Fibroblast of lung (primary cell): ENCODE data around the gene RALGAPB. TPM values are rescaled to one million over a fixed set of nuclear protein-coding genes. Genes with fewer than 3 reads are reported as not detected.

Experiments
- DNase-seq, 2 donors: peaks; one replicate each; pipeline versions ENCODE4 v3.0.0 to v3.0.0-alpha.2; 2010; ENCODE audit warnings: low read depth in 2 of 2
- H2AFZ ChIP-seq: 2 replicates; pipeline ENCODE4 v1.5.1; 2012; ENCODE audit warnings: low read length, control low read depth, inconsistent platforms
- H3K27ac ChIP-seq: 2 replicates; pipeline ENCODE4 v1.5.1; 2011; ENCODE audit warnings: low read length, control low read depth; ENCODE audit not compliant: insufficient read depth
- H3K27me3 ChIP-seq: 2 replicates; pipeline ENCODE4 v1.5.1; 2011; ENCODE audit warnings: mild to moderate bottlenecking, low read length; ENCODE audit not compliant: control insufficient read depth, insufficient read depth
- H3K36me3 ChIP-seq: 2 replicates; pipeline ENCODE4 v1.5.1; 2011; ENCODE audit warnings: low read length; ENCODE audit not compliant: control insufficient read depth, insufficient read depth
- H3K4me1 ChIP-seq: 2 replicates; pipeline ENCODE4 v1.5.1; 2011; ENCODE audit warnings: low read length; ENCODE audit not compliant: control insufficient read depth, insufficient read depth; ENCODE audit errors: extremely low read depth
- H3K4me2 ChIP-seq: 2 replicates; pipeline ENCODE4 v1.5.1; 2011; ENCODE audit warnings: low read length, control low read depth; ENCODE audit not compliant: insufficient read depth; ENCODE audit errors: extremely low read depth
- H3K4me3 ChIP-seq, 4 experiments: fragments of 200-600 bp in 1 of 4; sonication (generic) in 1 of 4; replicated peaks in 1 of 4; 2 replicates each; pipeline ENCODE4 v1.5.1; 2011 to 2016; ENCODE audit warnings: low read length in 4 of 4, low read depth in 3 of 4, mild to moderate bottlenecking in 3 of 4, control low read depth in 2 of 4, inconsistent platforms in 1 of 4, mixed read lengths in 1 of 4; ENCODE audit not compliant: insufficient read depth in 1 of 4; ENCODE audit errors: control extremely low read depth in 1 of 4
- H3K79me2 ChIP-seq: 2 replicates; pipeline ENCODE4 v1.5.1; 2012; ENCODE audit warnings: mild to moderate bottlenecking, low read length, inconsistent platforms; ENCODE audit not compliant: control insufficient read depth, insufficient read depth
- H3K9ac ChIP-seq: 2 replicates; pipeline ENCODE4 v1.5.1; 2011; ENCODE audit warnings: mild to moderate bottlenecking, low read length, control low read depth; ENCODE audit not compliant: insufficient read depth
- H3K9me3 ChIP-seq: 2 replicates; pipeline ENCODE4 v1.5.1; 2012; ENCODE audit warnings: low read depth, low read length; ENCODE audit not compliant: control insufficient read depth, insufficient read depth
- H4K20me1 ChIP-seq: 2 replicates; pipeline ENCODE4 v1.5.1; 2011; ENCODE audit warnings: low read length; ENCODE audit not compliant: control insufficient read depth, insufficient read depth; ENCODE audit errors: extremely low read depth
- EZH2 ChIP-seq: IDR thresholded peaks from 2 replicates; pipeline ENCODE4 v1.5.1; 2012; ENCODE audit warnings: low read length, control low read depth, mild to moderate bottlenecking; ENCODE audit errors: missing control alignments
- polyA plus RNA-seq, 2 donors: library from polyadenylated mRNA; depleted of rRNA in 1 of 2; stranded (reverse) in 1 of 2; unstranded in 1 of 2; fragments of >200 nt; gene quantifications; 2 replicates each; pipeline ENCODE4 v1.2.1, GENCODE V29; 2011 to 2012; ENCODE audit warnings: missing spikeins in 1 of 2
- total RNA-seq: library from RNA; depleted of rRNA; stranded (reverse); fragments of >200 nt; gene quantifications from 2 replicates; pipeline ENCODE4 v1.2.1, GENCODE V29; 2014
- TF ChIP-seq, protein P1 (sequence below), 2 donors: IDR thresholded peaks in 1 of 2; conservative IDR thresholded peaks in 1 of 2; 1 replicate in 1 of 2; 2 replicates in 1 of 2; pipeline ENCODE4 v1.5.1; 2011 to 2012; ENCODE audit warnings: low read length in 2 of 2, control low read depth in 1 of 2, inconsistent platforms in 1 of 2, low read depth in 1 of 2, mild to moderate bottlenecking in 1 of 2

The RALGAPB gene
- total and polyA plus RNA-seq, 2 donors (not counting 1 experiment from before 2014, with no cell fraction given), result 19.5 to 31.4 TPM

DNA sequence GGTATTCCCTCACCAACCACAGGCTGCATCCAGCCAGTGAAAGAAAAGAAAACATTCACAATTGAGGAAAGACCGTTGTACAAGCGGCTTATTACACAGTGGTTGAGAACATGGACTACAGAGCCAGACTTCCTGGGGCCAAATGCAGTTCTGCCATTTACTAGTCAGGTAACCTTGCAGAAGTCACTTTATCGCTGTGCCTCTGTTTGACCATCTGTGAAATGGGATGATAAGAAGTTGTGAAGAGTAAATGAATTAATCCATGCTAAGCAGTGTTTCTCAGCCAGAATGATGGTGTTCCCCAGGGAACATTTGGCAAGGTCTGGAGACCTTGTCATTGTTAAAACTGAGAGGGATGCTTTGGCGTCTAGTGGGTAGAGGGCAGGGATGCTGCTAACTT lies 143.8 kb downstream of the RALGAPB start:
- Histone ChIP-seq H3K79me2 (no peaks in the 10 kb centered on the region), H3K27ac (no peak overlapping the region), H3K4me2 (no peak overlapping the region), H3K9ac (no peak overlapping the region), H3K36me3 (no peaks in the 10 kb centered on the region), H3K27me3 (peaks cover 9% of the 10 kb centered on the region), H4K20me1 (no peaks in the 10 kb centered on the region), H3K4me1 (no peaks in the 10 kb centered on the region), H3K4me3 (no peak overlapping the region), H2AFZ (no peak overlapping the region), H3K9me3 (no peaks in the 10 kb centered on the region)
- no peak for DNase-seq
- no peak for TF ChIP-seq EZH2
- TF ChIP-seq, protein P1, sequence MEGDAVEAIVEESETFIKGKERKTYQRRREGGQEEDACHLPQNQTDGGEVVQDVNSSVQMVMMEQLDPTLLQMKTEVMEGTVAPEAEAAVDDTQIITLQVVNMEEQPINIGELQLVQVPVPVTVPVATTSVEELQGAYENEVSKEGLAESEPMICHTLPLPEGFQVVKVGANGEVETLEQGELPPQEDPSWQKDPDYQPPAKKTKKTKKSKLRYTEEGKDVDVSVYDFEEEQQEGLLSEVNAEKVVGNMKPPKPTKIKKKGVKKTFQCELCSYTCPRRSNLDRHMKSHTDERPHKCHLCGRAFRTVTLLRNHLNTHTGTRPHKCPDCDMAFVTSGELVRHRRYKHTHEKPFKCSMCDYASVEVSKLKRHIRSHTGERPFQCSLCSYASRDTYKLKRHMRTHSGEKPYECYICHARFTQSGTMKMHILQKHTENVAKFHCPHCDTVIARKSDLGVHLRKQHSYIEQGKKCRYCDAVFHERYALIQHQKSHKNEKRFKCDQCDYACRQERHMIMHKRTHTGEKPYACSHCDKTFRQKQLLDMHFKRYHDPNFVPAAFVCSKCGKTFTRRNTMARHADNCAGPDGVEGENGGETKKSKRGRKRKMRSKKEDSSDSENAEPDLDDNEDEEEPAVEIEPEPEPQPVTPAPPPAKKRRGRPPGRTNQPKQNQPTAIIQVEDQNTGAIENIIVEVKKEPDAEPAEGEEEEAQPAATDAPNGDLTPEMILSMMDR (conservative IDR thresholded peaks at IDR 0.05 in 1 of 2, IDR thresholded peaks at IDR 0.05 in 1 of 2; ENCODE audit: low read depth in 1 of 2, low read length in 2 of 2), result no peak

DNA sequence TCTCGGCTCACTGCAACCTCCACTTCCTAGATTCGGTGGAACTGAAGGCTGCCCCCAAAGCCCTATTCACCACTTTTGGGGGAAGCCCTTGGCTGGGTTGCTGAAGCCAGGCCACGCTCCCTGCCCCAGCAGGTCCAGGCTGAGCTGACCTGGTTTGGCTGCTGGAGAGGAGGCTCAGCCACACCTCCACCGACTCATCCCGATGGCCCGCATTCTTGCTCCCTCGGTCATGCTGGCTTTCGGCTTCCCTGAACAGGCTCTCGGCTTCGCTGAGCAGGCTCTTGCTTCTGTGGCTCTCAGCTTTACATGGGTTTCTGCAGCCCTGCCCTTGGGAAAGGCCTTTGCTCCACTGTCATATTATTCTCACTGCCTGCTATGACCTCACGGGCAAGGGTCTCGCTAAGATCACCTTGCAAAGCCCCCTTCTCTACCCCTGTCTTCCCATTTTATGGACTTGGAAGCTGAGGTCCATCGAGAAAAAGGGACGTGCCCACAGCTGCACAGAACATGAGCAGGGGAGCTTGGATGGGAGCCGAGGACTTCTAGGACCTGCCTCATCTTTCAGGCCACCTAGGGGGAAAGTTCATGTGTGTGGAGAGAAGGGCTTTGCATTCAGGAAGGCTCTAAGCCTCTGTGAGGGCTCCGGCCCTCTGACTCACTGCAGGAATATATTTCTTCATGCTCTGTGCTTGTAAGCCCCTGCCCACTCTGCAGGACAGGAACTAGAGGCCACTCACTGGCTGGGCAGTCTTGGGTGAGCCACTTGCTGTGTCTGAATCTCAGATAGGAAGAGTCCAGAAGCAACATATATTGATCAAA lies 144.6 kb downstream of the RALGAPB start:
- Histone ChIP-seq H3K9me3 (no peaks in the 10 kb centered on the region), H3K27ac (no peak overlapping the region), H3K4me2 (no peak overlapping the region), H3K9ac (no peak overlapping the region), H4K20me1 (no peaks in the 10 kb centered on the region), H3K4me1 (no peaks in the 10 kb centered on the region), H3K36me3 (no peaks in the 10 kb centered on the region), H3K79me2 (no peaks in the 10 kb centered on the region), H2AFZ (no peak overlapping the region), H3K27me3 (peaks cover 9% of the 10 kb centered on the region), H3K4me3 (no peak overlapping the region)
- peak in 1 of 2 donors; percentile 79 for DNase-seq
- TF ChIP-seq, protein P1 (conservative IDR thresholded peaks at IDR 0.05 in 1 of 2, IDR thresholded peaks at IDR 0.05 in 1 of 2; ENCODE audit: low read depth in 1 of 2, low read length in 2 of 2), result no peak
- TF ChIP-seq EZH2, result no peak

DNA sequence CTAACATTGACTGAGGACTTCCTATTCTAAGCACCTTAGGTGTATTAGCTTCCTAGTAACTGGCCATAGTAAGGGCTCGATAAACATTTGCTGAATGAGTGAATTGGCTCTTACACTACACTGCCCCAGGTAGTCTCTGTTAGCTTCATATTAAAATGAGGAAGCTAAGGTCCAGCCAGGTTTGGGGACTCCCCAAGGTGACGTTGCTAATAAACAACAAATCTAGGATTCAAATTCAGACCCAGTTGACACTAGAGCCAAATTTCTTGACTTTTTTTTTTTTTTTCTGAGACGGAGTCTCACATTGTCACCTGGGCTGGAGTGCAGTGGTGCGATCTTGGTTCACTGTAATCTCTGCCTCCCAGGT lies 145.2 kb downstream of the RALGAPB start:
- no peaks in the 10 kb centered on the region for H3K36me3 ChIP-seq
- H2AFZ ChIP-seq, result no peak overlapping the region
- no peaks in the 10 kb centered on the region for H3K4me1 ChIP-seq
- DNase-seq, result no peak
- H3K4me3 ChIP-seq, result no peak overlapping the region
- no peak overlapping the region for H3K9ac ChIP-seq
- no peak overlapping the region for H3K27ac ChIP-seq
- TF ChIP-seq, protein P1 (conservative IDR thresholded peaks at IDR 0.05 in 1 of 2, IDR thresholded peaks at IDR 0.05 in 1 of 2; ENCODE audit: low read depth in 1 of 2, low read length in 2 of 2), result no peak
- TF ChIP-seq EZH2, result no peak
- H4K20me1 ChIP-seq, result no peaks in the 10 kb centered on the region
- H3K79me2 ChIP-seq, result no peaks in the 10 kb centered on the region
- peaks cover 9% of the 10 kb centered on the region for H3K27me3 ChIP-seq
- H3K4me2 ChIP-seq, result no peak overlapping the region
- H3K9me3 ChIP-seq, result no peaks in the 10 kb centered on the region
